ENCODE results near the gene PLXNA2. TPM values are rescaled to one million over a fixed set of nuclear protein-coding genes. Genes with fewer than 3 reads are reported as not detected.

PLXNA2 gene
- total RNA-seq, 1 donor from 2014 or later: 38.3 TPM

- intact Hi-C loops (cut with DNase I): no loop called here
- H3K4me3 ChIP-seq: no peak overlapping the region
- DNase-seq (ENCODE audit: extremely low spot score in 2 of 2): peak in 1 of 2 donors; percentile 97
- no peaks in the 10 kb centered on the region for H3K27me3 ChIP-seq
- H3K4me1 ChIP-seq: peaks cover 36% of the 10 kb centered on the region
- no peak for TF ChIP-seq POLR2A (IDR thresholded peaks at IDR 0.05)
- peak; percentile 57 to 66 for TF ChIP-seq POLR2AphosphoS5 (IDR thresholded peaks at IDR 0.05; ENCODE audit: insufficient read depth in 1 of 2, low read depth in 1 of 2)
- peaks cover 0 to 14% of the 10 kb centered on the region in 2 donors for H3K36me3 ChIP-seq
- peak overlapping the region; percentile 68 for H3K27ac ChIP-seq
- no peaks in the 10 kb centered on the region for H3K9me3 ChIP-seq
Observed at GRCh38 chr1:208047476-208047934, 196.7 kb downstream of the PLXNA2 start.

- no peaks in the 10 kb centered on the region for H3K27me3 ChIP-seq
- H3K36me3 ChIP-seq: peaks cover 0 to 24% of the 10 kb centered on the region in 2 donors
- intact Hi-C loops (cut with DNase I): no loop called here
- H3K27ac ChIP-seq: peak overlapping the region; percentile 68
- H3K9me3 ChIP-seq: no peaks in the 10 kb centered on the region
- TF ChIP-seq POLR2A (IDR thresholded peaks at IDR 0.05) (no peak), POLR2AphosphoS5 (IDR thresholded peaks at IDR 0.05; ENCODE audit: insufficient read depth in 1 of 2, low read depth in 1 of 2) (no peak), CTCF (IDR thresholded peaks at IDR 0.05) (no peak)
- peaks cover 36% of the 10 kb centered on the region for H3K4me1 ChIP-seq
- no peak for DNase-seq (ENCODE audit: extremely low spot score in 2 of 2)
- no peak overlapping the region for H3K4me3 ChIP-seq
Observed at GRCh38 chr1:208045463-208046260, 198.5 kb downstream of the PLXNA2 start.

DNA sequence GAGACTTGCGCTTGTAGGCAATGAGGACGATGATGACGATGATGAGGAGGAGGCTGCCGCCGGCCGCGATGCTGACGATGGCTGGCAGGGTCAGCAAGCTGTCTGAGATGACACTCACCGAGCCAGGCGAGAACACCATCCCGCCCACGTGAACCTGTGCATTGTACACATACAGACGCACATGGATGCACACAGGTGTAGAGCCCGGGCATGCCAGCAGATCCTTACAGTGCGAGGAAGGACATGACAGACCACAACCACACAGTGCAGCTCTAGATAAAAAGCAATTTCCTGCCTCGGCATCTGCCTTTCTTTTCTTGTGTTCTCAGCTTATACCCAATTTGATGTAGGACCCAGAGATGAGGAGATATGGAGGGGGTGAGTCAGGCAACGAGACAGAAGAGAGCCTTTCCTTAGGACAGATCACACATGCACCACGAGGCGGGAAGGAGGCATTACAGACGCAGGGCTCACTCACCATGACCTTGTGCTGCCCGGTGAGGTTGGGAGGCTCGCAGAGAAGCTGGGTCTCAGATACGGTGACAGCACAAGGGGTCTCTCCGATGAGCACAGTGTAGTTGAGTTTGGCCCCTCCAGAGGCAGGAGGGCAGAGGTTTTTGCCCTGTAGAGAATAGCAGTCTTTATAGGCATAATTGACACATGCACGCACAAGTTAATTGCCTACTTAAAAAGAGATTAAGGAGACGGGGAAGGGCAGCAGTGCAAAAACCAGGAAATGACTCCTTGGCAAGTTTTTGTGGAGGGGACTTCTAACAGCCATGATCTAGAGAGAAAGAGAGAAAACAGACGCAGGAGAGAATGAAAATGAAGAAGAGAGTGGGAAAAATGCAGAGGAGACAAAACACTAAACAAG is 199.4 kb downstream of the PLXNA2 start:
- H3K4me3 ChIP-seq: no peak overlapping the region
- H3K36me3 ChIP-seq: peaks cover 0 to 28% of the 10 kb centered on the region in 2 donors
- TF ChIP-seq POLR2A (IDR thresholded peaks at IDR 0.05) (no peak), CTCF (IDR thresholded peaks at IDR 0.05) (no peak), POLR2AphosphoS5 (IDR thresholded peaks at IDR 0.05; ENCODE audit: insufficient read depth in 1 of 2, low read depth in 1 of 2) (no peak)
- H3K27me3 ChIP-seq: no peaks in the 10 kb centered on the region
- H3K4me1 ChIP-seq: peaks cover 36% of the 10 kb centered on the region
- no peak overlapping the region for H3K27ac ChIP-seq
- H3K9me3 ChIP-seq: no peaks in the 10 kb centered on the region
- intact Hi-C loops (cut with DNase I): no loop called here
- DNase-seq (ENCODE audit: extremely low spot score in 2 of 2): no peak

DNA sequence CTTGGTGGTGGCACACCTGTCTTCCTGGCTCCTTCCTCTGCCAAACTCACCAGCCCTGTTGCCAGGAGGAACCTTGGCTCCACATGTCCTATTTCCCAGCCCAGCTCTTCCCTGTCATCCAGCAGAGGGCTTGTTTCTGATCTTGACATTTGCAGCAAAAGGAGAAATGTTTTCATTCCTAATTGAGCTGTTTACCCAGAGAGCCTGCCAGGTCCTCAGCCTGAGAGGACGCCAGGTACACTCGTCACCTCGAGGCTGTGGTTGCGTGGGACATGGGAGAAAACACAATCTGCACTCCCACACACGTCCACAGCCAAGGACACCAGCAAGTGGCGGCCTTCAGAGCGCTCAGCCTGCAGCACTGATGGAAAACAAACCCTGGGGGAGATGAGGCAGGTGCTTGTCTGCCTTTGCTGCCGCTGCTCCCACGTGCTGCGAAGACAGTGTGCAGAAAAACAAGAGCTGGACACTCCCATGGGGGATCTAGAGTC is 200.4 kb downstream of the PLXNA2 start:
- TF ChIP-seq POLR2AphosphoS5 (IDR thresholded peaks at IDR 0.05; ENCODE audit: insufficient read depth in 1 of 2, low read depth in 1 of 2) (no peak), CTCF (IDR thresholded peaks at IDR 0.05) (no peak), POLR2A (IDR thresholded peaks at IDR 0.05) (no peak)
- no peak for DNase-seq (ENCODE audit: extremely low spot score in 2 of 2)
- no peaks in the 10 kb centered on the region for H3K9me3 ChIP-seq
- no peaks in the 10 kb centered on the region for H3K27me3 ChIP-seq
- intact Hi-C loops (cut with DNase I): no loop called here
- H3K4me3 ChIP-seq: no peak overlapping the region
- peaks cover 0 to 39% of the 10 kb centered on the region in 2 donors for H3K36me3 ChIP-seq
- no peak overlapping the region for H3K27ac ChIP-seq
- H3K4me1 ChIP-seq: peaks cover 34% of the 10 kb centered on the region

- H3K36me3 ChIP-seq: peaks cover 0 to 48% of the 10 kb centered on the region in 2 donors
- no peak for DNase-seq (ENCODE audit: extremely low spot score in 2 of 2)
- TF ChIP-seq POLR2A (IDR thresholded peaks at IDR 0.05) (no peak), CTCF (IDR thresholded peaks at IDR 0.05) (no peak), POLR2AphosphoS5 (IDR thresholded peaks at IDR 0.05; ENCODE audit: insufficient read depth in 1 of 2, low read depth in 1 of 2) (no peak)
- no peak overlapping the region for H3K4me3 ChIP-seq
- intact Hi-C loops (cut with DNase I): no loop called here
- H3K4me1 ChIP-seq: peaks cover 26% of the 10 kb centered on the region
- H3K27ac ChIP-seq: no peak overlapping the region
- H3K27me3 ChIP-seq: no peaks in the 10 kb centered on the region
- no peaks in the 10 kb centered on the region for H3K9me3 ChIP-seq
Observed at GRCh38 chr1:208042868-208043267, 201.3 kb downstream of the PLXNA2 start.

Data from vagina (tissue), 2 donors.